Peyer's patch (tissue), 4 donors: ENCODE results near the gene TRIM61. TPM values are rescaled to one million over a fixed set of nuclear protein-coding genes. Genes with fewer than 3 reads are reported as not detected.
"Not testable (repeated sequence)": the region's sequence is repeated elsewhere in the genome, so short reads cannot be mapped to it uniquely, and the experiment has no call there.

Source experiments
- DNase-seq, 3 donors: peaks; one replicate each; pipeline ENCODE4 v3.0.0-alpha.2; 2017 to 2019
- H3K27ac ChIP-seq, 4 donors: fragments of 200-600 bp; sonication (generic); one replicate each; pipeline ENCODE4 v1.5.1; 2016 to 2019
- H3K27me3 ChIP-seq, 2 donors: fragments of 200-600 bp; sonication (generic); one replicate each; pipeline ENCODE4 v1.5.1; 2019
- H3K36me3 ChIP-seq, 3 donors: fragments of 200-600 bp; sonication (generic); one replicate each; pipeline ENCODE4 v1.5.1; 2016 to 2019
- H3K4me1 ChIP-seq, 4 donors: fragments of 200-600 bp; sonication (generic); one replicate each; pipeline ENCODE4 v1.5.1; 2016 to 2019
- H3K4me3 ChIP-seq, 4 donors: fragments of 200-600 bp; sonication (generic); 1 replicate in 3 of 4; 2 replicates in 1 of 4; pipeline ENCODE4 v1.5.1; 2016 to 2019; ENCODE audit warnings: mild to moderate bottlenecking in 1 of 4
- H3K9me3 ChIP-seq, 4 donors: fragments of 200-600 bp; sonication (generic); one replicate each; pipeline ENCODE4 v1.5.1; 2016 to 2019; ENCODE audit warnings: mild to moderate bottlenecking in 1 of 4
- POLR2A ChIP-seq, 2 donors: fragments of 450-650 bp; IDR thresholded peaks; one replicate each; pipeline ENCODE4 v1.5.1; 2017; ENCODE audit warnings: antibody characterized with exemption in 2 of 2, mild to moderate bottlenecking in 2 of 2, moderate library complexity in 2 of 2
- total RNA-seq, 4 donors: library from RNA; depleted of rRNA; stranded (reverse); fragments of >200 nt; gene quantifications; one replicate each; pipeline ENCODE4 v1.1.0, GENCODE V29; 2016
- TF ChIP-seq, protein P1 (sequence below), 6 experiments: fragments of 450-650 bp in 4 of 6; fragments of 200-600 bp in 2 of 6; sonication (generic) in 1 of 6; IDR thresholded peaks; one replicate each; pipeline ENCODE4 v1.5.1; 2017 to 2019; ENCODE audit warnings: antibody characterized with exemption in 6 of 6, mild to moderate bottlenecking in 3 of 6, moderate library complexity in 1 of 6

Gene TRIM61
- 1 to 10 TPM in 1 of 4 donors, under 1 TPM in 1, not detected in 2; 0.53 to 1.7 TPM for total RNA-seq

DNA sequence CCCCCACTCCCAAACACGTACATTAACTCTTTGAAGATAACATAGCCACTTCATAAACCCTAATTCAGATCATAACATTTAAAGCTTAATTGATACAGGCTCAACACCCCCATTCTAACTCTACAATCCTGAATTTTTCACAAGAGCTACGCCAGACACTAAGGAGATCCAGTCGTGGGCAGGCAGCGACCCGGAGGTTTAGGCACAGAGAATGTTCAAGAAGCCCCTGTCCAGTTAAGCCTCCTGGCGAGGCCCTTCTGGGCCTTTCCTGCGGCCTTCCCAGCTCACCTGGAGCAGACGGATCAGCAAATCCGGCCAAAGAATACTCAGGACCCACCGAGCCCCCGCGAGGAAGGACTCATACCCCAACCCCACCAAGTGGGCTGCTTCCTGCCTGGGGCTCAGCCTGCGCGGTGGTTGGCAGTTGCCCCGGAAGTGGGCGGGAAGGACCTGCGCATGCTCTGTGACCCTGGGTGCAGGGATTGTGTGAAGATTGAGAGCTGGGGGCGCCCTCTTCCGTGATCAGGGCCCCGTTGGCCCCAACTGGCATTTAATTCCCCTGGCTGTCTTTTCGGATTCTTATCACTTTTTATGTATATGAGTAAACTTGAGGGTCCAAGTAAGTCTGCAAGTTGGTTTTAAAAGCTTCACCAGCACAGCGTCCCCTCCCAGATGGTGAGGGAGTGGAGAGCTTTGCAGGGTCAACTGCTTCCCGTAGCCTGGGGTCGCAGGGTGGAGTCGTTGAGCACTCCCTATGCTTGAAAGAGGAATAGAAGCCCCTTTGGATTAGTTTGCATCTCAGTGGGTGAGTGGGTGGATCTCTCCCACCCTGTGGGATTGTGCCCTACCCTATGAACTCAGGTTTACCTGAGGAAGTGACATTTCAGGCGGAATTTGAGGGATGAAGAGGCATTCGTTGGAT lies at the start of gene TRIM61:
TSS of gene TRIM61 (minus strand) at position 415 of the 922 bp plus-strand sequence. CDS start 7,655 bp downstream, outside the sequence.
- H3K27ac ChIP-seq: peak within 1 kb of the TSS in 1 of 4 donors; percentile 58
- H3K4me1 ChIP-seq: no peaks in the 10 kb centered on the region
- TF ChIP-seq, protein P1, sequence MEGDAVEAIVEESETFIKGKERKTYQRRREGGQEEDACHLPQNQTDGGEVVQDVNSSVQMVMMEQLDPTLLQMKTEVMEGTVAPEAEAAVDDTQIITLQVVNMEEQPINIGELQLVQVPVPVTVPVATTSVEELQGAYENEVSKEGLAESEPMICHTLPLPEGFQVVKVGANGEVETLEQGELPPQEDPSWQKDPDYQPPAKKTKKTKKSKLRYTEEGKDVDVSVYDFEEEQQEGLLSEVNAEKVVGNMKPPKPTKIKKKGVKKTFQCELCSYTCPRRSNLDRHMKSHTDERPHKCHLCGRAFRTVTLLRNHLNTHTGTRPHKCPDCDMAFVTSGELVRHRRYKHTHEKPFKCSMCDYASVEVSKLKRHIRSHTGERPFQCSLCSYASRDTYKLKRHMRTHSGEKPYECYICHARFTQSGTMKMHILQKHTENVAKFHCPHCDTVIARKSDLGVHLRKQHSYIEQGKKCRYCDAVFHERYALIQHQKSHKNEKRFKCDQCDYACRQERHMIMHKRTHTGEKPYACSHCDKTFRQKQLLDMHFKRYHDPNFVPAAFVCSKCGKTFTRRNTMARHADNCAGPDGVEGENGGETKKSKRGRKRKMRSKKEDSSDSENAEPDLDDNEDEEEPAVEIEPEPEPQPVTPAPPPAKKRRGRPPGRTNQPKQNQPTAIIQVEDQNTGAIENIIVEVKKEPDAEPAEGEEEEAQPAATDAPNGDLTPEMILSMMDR (IDR thresholded peaks at IDR 0.05): no peak
- no peak for TF ChIP-seq POLR2A (IDR thresholded peaks at IDR 0.05)
- H3K27me3 ChIP-seq: no peaks in the 10 kb centered on the region
- peak within 1 kb of the TSS; percentile 43 to 49 (median 46) for H3K4me3 ChIP-seq
- peaks cover 0 to 3% (median 0%) of the 10 kb centered on the region in 4 donors for H3K9me3 ChIP-seq
- no peaks in the 10 kb centered on the region for H3K36me3 ChIP-seq
- DNase-seq: peak in 2 of 3 donors; percentile 52 to 58

DNA sequence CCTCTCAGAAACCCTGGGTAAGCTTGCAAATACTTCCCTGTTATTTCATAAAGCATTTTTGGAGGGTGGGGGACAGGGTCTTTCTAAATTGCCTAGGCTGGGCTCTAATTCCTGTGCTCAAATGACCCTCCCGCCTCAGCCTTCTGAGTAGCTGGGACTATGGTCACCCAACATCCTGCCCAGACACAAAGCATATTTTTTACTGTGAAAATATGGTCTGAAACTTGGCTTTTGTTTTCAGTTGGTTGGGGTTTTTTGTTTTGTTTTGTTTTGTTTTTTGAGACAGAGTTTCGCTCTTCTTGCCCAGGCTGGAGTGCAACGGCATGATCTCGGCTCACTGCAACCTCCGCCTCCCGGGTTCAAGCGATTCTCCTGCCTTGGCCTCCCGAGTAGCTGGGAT lies 48.3 kb upstream of the TRIM61 start:
- H3K27ac ChIP-seq, H3K27me3 ChIP-seq, H3K4me3 ChIP-seq, DNase-seq, H3K9me3 ChIP-seq, H3K4me1 ChIP-seq, H3K36me3 ChIP-seq: not testable (repeated sequence)

DNA sequence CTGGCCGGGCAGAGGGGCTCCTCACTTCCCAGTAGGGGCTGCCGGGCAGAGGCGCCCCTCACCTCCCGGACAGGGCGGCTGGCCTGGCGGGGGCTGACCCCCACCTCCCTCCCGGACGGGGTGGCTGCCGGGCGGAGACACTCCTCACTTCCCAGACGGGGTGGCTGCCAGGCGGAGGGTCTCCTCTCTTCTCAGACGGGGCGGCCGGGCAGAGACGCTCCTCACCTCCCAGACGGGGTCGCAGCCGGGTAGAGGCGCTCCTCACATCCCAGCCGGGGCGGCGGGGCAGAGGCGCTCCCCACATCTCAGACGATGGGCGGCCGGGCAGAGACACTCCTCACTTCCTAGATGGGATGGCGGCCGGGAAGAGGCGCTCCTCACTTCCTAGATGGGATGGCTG lies 42.5 kb upstream of the TRIM61 start:
- H3K4me3 ChIP-seq, H3K27ac ChIP-seq, H3K9me3 ChIP-seq, H3K27me3 ChIP-seq, H3K36me3 ChIP-seq, H3K4me1 ChIP-seq, DNase-seq: not testable (repeated sequence)

DNA sequence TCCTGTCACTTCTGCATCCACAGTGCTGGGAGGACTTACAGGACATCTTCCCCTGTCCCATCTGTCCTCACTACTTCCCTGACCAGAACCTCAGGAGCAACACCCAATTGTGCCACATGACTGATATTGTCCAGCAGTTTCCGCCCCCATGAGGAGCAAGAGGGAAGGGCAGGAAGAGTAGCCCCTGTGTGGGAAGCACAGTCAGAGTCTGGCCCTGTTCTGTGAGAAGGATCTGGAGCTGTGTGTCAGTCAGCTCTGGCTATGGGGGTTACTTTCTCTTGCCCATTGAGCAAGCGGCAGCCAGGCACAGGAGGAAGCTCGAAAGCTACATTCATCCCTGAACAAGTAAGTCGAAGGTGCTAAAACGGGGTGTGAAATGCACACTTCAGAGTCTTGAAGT lies 39.5 kb upstream of the TRIM61 start:
- Histone ChIP-seq H3K9me3 (no peaks in the 10 kb centered on the region), H3K4me3 (no peak overlapping the region), H3K27ac (no peak overlapping the region), H3K27me3 (no peaks in the 10 kb centered on the region), H3K4me1 (no peaks in the 10 kb centered on the region), H3K36me3 (no peaks in the 10 kb centered on the region)
- DNase-seq: no peak
- no peak for TF ChIP-seq POLR2A (IDR thresholded peaks at IDR 0.05)
- TF ChIP-seq, protein P1 (IDR thresholded peaks at IDR 0.05): no peak

DNA sequence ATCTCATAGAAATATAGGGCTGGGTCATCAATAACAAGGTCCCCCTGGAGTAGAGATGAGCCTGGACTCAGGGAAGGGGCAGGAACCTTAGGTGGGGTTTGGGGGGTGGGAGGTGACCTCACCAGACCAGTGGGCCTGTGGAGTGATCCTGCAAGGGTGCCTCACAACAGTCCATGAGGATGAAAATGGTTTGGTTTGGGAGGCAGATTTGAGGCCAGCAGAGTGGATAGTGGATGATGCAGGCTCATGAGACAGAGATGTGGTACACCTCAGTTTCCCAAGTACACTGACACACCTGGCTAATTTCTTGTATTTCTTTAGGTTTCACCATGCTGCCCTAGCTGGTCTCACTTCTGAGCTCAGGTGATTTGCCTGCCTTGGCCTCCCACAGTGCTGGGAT lies 36.2 kb upstream of the TRIM61 start:
- H3K9me3 ChIP-seq: no peaks in the 10 kb centered on the region
- no peaks in the 10 kb centered on the region for H3K36me3 ChIP-seq
- TF ChIP-seq, protein P1 (IDR thresholded peaks at IDR 0.05): no peak
- TF ChIP-seq POLR2A (IDR thresholded peaks at IDR 0.05): no peak
- no peak overlapping the region for H3K4me3 ChIP-seq
- no peaks in the 10 kb centered on the region for H3K27me3 ChIP-seq
- no peaks in the 10 kb centered on the region for H3K4me1 ChIP-seq
- no peak overlapping the region for H3K27ac ChIP-seq
- no peak for DNase-seq

DNA sequence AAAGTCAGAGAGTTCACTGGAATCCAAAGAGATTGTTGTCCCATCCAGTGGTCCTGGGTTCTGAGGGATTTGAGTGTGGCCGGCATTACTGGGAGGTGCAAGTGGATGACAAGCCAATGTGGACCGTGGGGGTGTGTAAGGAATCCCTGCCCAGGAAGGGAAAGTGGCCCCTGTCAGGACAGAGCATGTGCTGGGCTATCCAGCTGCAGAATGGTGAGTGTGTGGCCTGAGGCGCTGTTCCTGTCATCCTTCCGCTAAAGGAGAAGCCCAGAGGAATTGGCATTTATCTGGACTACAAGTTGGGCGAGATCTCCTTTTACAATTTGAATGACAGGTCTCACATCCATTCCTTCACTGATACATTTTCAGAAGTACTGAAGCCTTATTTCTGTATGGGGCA lies 33.9 kb upstream of the TRIM61 start:
- Histone ChIP-seq H3K4me1 (no peaks in the 10 kb centered on the region), H3K9me3 (no peaks in the 10 kb centered on the region), H3K27me3 (no peaks in the 10 kb centered on the region), H3K27ac (no peak overlapping the region), H3K36me3 (no peaks in the 10 kb centered on the region), H3K4me3 (no peak overlapping the region)
- no peak for DNase-seq
- TF ChIP-seq, protein P1 (IDR thresholded peaks at IDR 0.05): no peak
- TF ChIP-seq POLR2A (IDR thresholded peaks at IDR 0.05): no peak
